Keratinocyte (primary cell): ENCODE data around the gene STMN3. TPM values are rescaled to one million over a fixed set of nuclear protein-coding genes. Genes with fewer than 3 reads are reported as not detected.

Experiments used
- DNase-seq: peaks from one replicate; pipeline ENCODE4 v3.0.0-alpha.2; 2011; ENCODE audit warnings: low read depth, missing footprints, low spot score
- FAIRE-seq: peaks from 2 replicates; lab custom pipeline; 2011; peaks lifted over from hg19 to GRCh38; lab: Jason Lieb, UNC
- H2AFZ ChIP-seq: 2 replicates; pipeline ENCODE4 v1.6.0; 2012; ENCODE audit warnings: low read length, control low read depth, inconsistent platforms; ENCODE audit not compliant: control insufficient read depth
- H3K27ac ChIP-seq: 2 replicates; pipeline ENCODE4 v1.5.1; 2011; ENCODE audit warnings: low read length; ENCODE audit not compliant: control insufficient read depth, insufficient read depth
- H3K27me3 ChIP-seq: 3 replicates; pipeline ENCODE4 v1.6.0; 2011; ENCODE audit warnings: low read length; ENCODE audit not compliant: control insufficient read depth, insufficient read depth; ENCODE audit errors: extremely low read depth
- H3K36me3 ChIP-seq, 2 experiments: 2 replicates in 1 of 2; 3 replicates in 1 of 2; pipeline ENCODE4 v1.5.1; 2011; ENCODE audit warnings: low read length in 2 of 2, mild to moderate bottlenecking in 1 of 2; ENCODE audit not compliant: control insufficient read depth in 2 of 2, insufficient read depth in 2 of 2; ENCODE audit errors: extremely low read depth in 1 of 2
- H3K4me1 ChIP-seq: 3 replicates; pipeline ENCODE4 v1.5.1; 2011; ENCODE audit warnings: low read length; ENCODE audit not compliant: control insufficient read depth, insufficient read depth; ENCODE audit errors: extremely low read depth
- H3K4me2 ChIP-seq: 3 replicates; pipeline ENCODE4 v1.6.0; 2011; ENCODE audit warnings: low read depth, low read length; ENCODE audit not compliant: control insufficient read depth, insufficient read depth; ENCODE audit errors: extremely low read depth
- H3K4me3 ChIP-seq, 3 experiments: fragments of 200-600 bp in 1 of 3; sonication (generic) in 1 of 3; 2 replicates in 2 of 3; 3 replicates in 1 of 3; pipeline ENCODE4 v1.5.1; 2011 to 2016; ENCODE audit warnings: low read length in 3 of 3, mild to moderate bottlenecking in 3 of 3, control low read depth in 2 of 3, inconsistent platforms in 1 of 3, low read depth in 1 of 3, mixed read lengths in 1 of 3, mixed run types in 1 of 3, moderate library complexity in 1 of 3; ENCODE audit not compliant: control insufficient read depth in 2 of 3, insufficient read depth in 2 of 3; ENCODE audit errors: extremely low read depth in 1 of 3
- H3K79me2 ChIP-seq: 2 replicates; pipeline ENCODE4 v1.6.0; 2012; ENCODE audit warnings: low read length; ENCODE audit not compliant: control insufficient read depth, insufficient read depth
- H3K9ac ChIP-seq: 3 replicates; pipeline ENCODE4 v1.6.0; 2011; ENCODE audit warnings: low read length; ENCODE audit not compliant: control insufficient read depth, insufficient read depth; ENCODE audit errors: extremely low read depth
- H3K9me1 ChIP-seq: 3 replicates; pipeline ENCODE4 v1.6.0; 2011; ENCODE audit warnings: low read length; ENCODE audit not compliant: control insufficient read depth, insufficient read depth; ENCODE audit errors: extremely low read depth
- H3K9me3 ChIP-seq: 2 replicates; pipeline ENCODE4 v1.5.1; 2012; ENCODE audit warnings: low read depth, low read length; ENCODE audit not compliant: control insufficient read depth
- H4K20me1 ChIP-seq: 3 replicates; pipeline ENCODE4 v1.6.0; 2011; ENCODE audit warnings: low read length; ENCODE audit not compliant: control insufficient read depth, insufficient read depth; ENCODE audit errors: extremely low read depth
- EZH2 ChIP-seq: IDR thresholded peaks from one replicate; pipeline ENCODE4 v1.6.1; 2012; ENCODE audit warnings: inconsistent platforms, mild to moderate bottlenecking, low read length, moderate library complexity
- dilution Hi-C: fragments of 300-500 bp; cut with MboI; formaldehyde crosslinking; loops from one replicate; pipeline ENCODE4 v1.7.0; 2020; ENCODE audit warnings: low sequenced_read_pairs; ENCODE audit not compliant: extremely low pct_ligation_motif_present
- polyA plus RNA-seq, 5 experiments: library from polyadenylated mRNA; depleted of rRNA in 3 of 5; stranded (reverse) in 3 of 5; stranded (forward) in 1 of 5; unstranded in 1 of 5; fragments of >200 nt; gene quantifications; 1 replicate in 1 of 5; 2 replicates in 3 of 5; 3 replicates in 1 of 5; pipeline versions ENCODE4 v1.2.1 to v1.2.3, GENCODE V29; 2011 to 2012; ENCODE audit warnings: missing spikeins in 2 of 5, low read depth in 1 of 5, low replicate concordance in 1 of 5
- TF ChIP-seq, protein P1 (sequence below), 3 experiments: IDR thresholded peaks in 1 of 3; conservative IDR thresholded peaks in 1 of 3; optimal IDR thresholded peaks in 1 of 3; 2 replicates in 2 of 3; 3 replicates in 1 of 3; pipeline versions ENCODE3 to v1.5.1; 2011; ENCODE audit warnings: low read length in 3 of 3, mild to moderate bottlenecking in 3 of 3, moderate library complexity in 2 of 3, control low read depth in 1 of 3, inconsistent platforms in 1 of 3; ENCODE audit not compliant: insufficient read depth in 2 of 3; ENCODE audit errors: extremely low read depth in 1 of 3

The STMN3 gene
- polyA plus RNA-seq, 1 donor (not counting 4 experiments of a cell fraction or from before 2014, with no cell fraction given): 12.0 TPM

DNA sequence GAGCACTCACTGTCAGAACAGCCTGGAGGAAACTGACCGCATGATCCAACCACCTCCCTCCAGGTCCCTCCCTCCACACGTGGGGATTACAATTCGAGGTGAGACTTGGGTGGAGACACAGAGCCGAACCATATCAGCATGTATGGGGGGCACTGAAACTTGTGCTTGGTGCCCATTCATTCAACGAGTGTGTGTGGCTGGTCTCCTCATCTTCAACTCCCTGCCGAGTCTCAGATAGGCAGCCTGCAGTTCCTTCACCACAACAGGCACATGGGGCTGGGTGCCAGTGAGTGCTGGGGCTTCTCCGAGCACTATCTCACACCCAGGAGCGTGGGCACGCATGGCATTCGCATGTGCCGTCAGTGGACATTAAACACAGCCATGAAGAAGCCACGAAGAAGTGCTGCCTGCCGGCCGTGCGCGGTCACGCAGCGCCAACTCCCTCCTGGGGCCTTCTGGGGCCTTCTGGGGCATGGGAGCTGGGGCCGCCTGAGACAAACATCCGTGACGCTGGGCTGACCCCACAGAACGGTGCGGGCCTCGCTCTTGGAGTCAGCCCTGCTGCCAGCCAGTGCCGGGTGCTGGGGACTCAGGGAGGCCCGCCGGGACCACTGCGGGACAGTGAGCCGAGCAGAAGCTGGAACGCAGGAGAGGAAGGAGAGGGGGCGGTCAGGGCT lies 4.2 kb upstream of the STMN3 start:
- dilution Hi-C loops: no loop called here
- Histone ChIP-seq H3K79me2 (peaks cover 24% of the 10 kb centered on the region), H3K4me1 (peaks cover 14% of the 10 kb centered on the region), H4K20me1 (no peaks in the 10 kb centered on the region), H3K9ac (peak overlapping the region; percentile 83), H3K4me3 (peak overlapping the region; percentile 81 to 97 (median 94)), H3K4me2 (peak overlapping the region; percentile 80), H3K27ac (peak overlapping the region; percentile 55), H3K9me3 (no peaks in the 10 kb centered on the region), H3K9me1 (no peaks in the 10 kb centered on the region), H2AFZ (peak overlapping the region; percentile 87), H3K36me3 (peaks cover 6 to 10% of the 10 kb centered on the region in 2 experiments), H3K27me3 (no peaks in the 10 kb centered on the region)
- FAIRE-seq (no peak), DNase-seq (no peak)
- TF ChIP-seq, protein P1, sequence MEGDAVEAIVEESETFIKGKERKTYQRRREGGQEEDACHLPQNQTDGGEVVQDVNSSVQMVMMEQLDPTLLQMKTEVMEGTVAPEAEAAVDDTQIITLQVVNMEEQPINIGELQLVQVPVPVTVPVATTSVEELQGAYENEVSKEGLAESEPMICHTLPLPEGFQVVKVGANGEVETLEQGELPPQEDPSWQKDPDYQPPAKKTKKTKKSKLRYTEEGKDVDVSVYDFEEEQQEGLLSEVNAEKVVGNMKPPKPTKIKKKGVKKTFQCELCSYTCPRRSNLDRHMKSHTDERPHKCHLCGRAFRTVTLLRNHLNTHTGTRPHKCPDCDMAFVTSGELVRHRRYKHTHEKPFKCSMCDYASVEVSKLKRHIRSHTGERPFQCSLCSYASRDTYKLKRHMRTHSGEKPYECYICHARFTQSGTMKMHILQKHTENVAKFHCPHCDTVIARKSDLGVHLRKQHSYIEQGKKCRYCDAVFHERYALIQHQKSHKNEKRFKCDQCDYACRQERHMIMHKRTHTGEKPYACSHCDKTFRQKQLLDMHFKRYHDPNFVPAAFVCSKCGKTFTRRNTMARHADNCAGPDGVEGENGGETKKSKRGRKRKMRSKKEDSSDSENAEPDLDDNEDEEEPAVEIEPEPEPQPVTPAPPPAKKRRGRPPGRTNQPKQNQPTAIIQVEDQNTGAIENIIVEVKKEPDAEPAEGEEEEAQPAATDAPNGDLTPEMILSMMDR (optimal IDR thresholded peaks at IDR 0.05 in 1 of 3, IDR thresholded peaks at IDR 0.05 in 1 of 3, conservative IDR thresholded peaks at IDR 0.05 in 1 of 3; ENCODE audit: extremely low read depth in 1 of 3, insufficient read depth in 2 of 3, low read length in 3 of 3): no peak
- TF ChIP-seq EZH2: no peak

DNA sequence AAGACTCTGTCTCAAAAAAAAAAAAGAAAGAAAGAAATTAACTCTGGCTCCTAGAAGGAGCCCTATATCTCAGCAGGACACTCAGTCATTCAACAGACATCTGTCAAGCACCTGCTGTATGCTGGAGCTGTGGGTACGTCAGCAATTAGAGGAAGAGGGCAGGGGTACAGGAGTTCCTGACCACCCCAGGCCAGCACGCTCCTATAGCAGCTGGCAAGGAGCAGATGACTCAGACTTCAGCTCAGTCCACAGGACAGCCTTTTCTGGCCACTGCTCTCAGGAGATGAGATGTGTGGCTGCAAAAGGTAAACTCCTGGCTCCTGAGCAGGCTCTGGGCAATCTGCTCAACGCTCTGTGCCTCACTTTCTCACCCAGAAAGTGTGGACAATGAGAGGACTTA lies 3.2 kb upstream of the STMN3 start:
- no peak for TF ChIP-seq EZH2
- TF ChIP-seq, protein P1 (optimal IDR thresholded peaks at IDR 0.05 in 1 of 3, IDR thresholded peaks at IDR 0.05 in 1 of 3, conservative IDR thresholded peaks at IDR 0.05 in 1 of 3; ENCODE audit: extremely low read depth in 1 of 3, insufficient read depth in 2 of 3, low read length in 3 of 3): no peak
- no peak for FAIRE-seq
- H3K4me2 ChIP-seq: no peak overlapping the region
- no peaks in the 10 kb centered on the region for H3K27me3 ChIP-seq
- no peaks in the 10 kb centered on the region for H3K9me1 ChIP-seq
- dilution Hi-C loops: no loop called here
- no peak for DNase-seq
- peaks cover 24% of the 10 kb centered on the region for H3K79me2 ChIP-seq
- no peak overlapping the region for H3K9ac ChIP-seq
- H4K20me1 ChIP-seq: no peaks in the 10 kb centered on the region
- no peaks in the 10 kb centered on the region for H3K9me3 ChIP-seq
- H3K36me3 ChIP-seq: peaks cover 1 to 3% of the 10 kb centered on the region in 2 experiments
- peaks cover 23% of the 10 kb centered on the region for H3K4me1 ChIP-seq
- H2AFZ ChIP-seq: no peak overlapping the region
- H3K27ac ChIP-seq: no peak overlapping the region
- H3K4me3 ChIP-seq: no peak overlapping the region
